Measurements from ENCODE around the gene DCTN4.
"Not testable (repeated sequence)": the region's sequence is repeated elsewhere in the genome, so short reads cannot be mapped to it uniquely, and the experiment has no call there.

DCTN4 gene

DNA sequence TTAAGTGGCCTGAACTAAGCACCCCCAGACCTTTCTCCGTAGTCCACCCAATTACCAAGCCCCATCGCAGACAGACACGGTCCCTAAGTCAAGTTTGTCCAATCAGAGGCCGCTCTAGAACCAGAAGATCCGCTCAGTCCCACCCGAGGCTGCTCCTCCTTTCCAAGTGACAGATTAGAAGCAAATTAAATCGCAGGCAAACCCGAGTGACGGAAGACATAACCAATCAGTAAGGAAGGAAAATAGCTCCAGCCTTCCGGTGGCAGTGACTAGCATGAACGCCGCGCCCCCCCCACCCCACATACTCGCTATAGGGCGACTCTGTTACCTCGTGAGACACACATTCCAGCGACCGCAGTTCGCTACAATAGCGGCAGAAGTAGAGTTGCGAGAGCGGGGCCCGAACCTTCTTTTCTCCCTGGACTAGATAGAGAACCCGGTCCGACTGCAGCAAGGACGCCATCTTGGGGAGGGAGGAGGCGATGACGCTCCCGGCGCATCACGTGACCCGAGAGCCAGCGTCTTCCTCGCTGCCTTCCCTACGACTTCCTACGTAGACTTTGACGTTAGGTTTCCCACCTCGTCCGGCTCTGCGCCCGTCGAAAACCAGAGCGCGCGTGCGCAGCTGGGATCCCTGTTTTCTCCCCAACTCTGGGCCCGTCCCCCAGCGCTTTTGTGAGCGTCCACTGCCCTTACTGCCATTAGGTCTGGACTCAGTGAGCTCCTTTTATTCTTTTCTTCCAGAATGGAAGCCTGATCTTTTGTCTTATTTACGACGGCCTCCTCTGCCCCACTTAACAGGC lies at the start of gene DCTN4:
Gene DCTN4, minus strand, starts transcription at position 487 of the 803 bp plus-strand sequence. Its CDS starts 24 bp downstream, at position 463.
- peak; percentile 98 for DNase-seq

DNA sequence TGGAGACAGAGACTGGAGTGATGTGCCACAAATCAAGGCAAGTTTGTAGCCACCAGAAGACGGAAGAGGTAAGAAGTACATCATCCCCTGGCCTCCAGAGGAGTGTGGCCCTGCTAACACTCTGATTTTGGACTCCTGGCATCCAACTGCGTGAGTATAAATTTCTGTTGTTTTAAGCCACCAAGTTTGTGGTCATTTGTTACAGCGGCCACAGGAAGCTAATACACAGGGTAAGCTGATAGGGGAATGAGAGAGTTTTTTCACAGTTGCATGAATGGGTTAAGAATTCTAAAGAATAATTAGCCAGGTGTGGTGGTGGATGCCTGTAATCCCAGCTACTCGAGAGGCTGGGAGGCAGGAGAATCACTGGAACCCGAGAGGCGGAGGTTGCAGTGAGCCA lies 45.6 kb upstream of the DCTN4 start:
- no peak for DNase-seq

DNA sequence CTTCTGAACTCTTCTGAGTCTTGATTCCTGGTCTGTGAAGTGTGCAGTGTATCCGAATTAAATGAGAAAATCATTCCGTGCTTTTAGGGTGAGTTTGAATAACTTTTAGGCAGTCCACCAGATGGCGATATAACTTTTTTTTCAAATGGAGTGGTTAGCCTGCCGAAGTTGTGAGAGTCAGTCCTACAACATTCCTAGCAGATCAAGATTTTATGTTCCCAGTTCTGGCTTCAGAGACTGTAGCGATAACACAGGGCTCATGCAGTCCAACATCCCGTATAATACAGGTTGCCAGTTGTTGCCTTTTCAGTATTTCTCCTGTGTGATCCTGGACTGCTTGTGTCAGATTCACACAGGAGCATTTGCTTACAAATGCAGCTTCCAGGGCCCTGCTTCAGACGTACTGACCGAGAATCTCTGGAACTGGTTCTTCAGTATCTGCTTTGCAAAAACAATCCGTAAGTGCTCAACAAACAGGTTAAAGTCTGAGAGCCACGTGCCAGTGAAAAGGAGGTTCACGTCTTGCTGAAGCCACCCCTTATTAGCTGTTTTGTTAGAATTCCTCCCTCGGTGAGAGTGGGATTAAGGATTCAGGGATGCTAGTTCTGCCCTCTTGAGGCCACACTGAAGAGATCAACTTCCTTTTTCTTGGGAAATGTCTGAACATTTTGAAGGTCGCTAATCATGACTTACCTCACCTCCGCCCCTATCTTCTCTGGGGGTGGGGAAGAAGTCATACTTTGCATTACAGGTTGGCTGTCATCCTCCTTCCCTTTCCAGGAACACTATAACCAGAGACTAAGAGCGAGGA lies 42.5 kb upstream of the DCTN4 start:
- peak; percentile 75 for DNase-seq

DNA sequence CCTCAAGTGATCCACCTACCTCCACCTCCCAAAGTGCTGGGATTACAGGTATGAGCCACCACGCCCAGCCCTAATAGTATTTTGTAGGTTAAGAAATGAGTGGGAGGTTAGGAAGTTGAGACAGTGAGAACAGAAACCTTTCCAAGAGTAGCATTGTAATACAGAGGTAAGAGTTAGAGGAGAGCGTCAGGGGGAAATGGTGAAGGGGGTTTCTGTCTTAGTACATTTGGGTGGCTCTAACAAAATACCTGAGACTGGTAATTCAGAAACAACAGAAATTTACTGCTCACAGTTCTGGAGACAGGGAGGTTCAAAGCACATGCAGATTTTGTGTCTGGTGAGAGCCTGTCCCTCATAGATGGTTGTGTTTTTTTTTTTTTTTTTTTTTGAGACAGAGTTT lies 38.6 kb upstream of the DCTN4 start:
- DNase-seq, result no peak

DNA sequence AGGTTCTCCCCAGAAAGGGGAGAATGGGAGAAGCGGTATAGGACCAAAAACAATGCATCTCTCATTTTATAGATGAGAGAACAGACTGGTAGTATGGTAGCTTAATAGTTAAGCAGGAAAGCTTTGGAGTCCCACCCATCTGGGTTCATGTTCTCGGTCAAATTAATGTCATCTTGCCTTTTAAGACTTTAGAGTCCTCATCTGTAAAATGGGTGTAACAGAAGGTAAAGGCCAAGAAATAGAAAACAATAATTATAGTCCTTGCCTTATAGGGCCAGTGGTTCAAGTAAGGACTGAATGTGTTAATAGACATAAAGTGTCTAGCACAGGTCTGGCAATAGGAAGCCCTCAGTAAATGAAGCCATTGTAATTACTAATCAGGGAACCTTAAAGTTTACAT lies 36.1 kb upstream of the DCTN4 start:
- DNase-seq, result no peak

DNA sequence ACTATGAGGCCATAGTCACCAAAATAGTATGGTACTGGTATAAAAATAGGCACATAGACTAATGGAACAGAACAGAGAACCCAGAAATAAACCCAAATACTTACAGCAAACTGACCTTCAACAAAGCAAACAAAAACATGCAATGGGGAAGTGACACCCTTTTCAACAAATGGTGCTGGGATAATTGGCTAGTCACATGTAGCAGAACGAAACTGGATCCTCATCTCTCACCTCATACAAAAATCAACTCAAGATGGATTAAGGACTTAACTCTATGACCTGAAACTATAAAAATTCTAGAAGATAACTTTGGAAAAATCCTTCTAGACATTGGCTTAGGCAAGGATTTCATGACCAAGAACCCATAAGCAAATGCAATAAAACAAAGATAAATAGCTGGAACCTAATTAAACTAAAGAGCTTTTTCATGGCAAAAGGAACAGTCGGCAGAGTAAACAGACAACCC lies 34.6 kb upstream of the DCTN4 start:
- DNase-seq, result not testable (repeated sequence)

DNA sequence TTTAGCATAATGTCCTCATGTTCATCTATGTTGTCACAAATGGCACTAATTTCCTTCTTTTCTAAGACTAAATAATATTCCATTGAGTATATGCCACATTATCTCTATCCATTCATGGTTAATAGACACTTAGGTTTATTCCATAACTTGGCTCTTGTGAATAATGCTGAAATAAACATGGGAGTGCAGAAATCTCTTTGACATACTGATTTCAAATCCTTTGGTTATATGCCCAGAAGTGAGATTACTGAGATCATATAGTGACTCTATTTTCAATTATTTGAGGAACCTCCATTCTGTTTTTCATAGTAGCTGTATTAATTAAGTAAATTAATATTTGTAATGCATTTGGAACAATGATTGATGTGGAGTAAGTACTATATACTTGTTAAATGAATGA lies 32.7 kb upstream of the DCTN4 start:
- DNase-seq, result no peak

DNA sequence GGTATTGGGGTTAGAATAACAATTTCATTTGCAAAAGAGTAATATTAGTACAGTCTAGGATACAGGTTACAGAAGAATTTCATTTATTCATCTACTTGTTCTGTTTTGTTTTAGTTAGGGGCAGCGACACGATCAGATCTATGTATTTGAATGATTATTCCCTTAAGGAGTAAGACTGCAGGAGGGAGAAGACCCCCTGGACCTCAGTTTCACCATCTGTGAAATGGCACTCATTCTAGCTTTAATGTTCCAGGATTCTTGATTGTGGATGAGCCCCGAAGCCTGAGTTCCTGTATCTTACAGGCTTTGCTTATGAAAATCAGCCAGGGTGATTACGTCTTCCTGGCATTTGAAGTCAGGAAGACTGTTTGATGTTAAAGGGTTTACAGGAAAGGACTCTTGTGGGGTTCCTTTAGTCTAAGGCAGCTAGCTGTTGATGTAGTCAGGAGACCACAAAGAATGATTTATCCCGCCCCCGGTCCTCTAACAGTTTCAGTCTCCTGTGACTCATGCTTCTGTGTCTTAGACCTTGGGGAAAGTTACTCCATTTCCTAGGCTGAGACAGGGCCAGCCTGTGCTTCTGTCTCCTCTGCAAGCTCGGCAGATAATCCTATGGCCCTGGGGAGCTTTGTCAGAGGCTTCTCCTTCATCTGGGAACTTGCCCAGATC lies 31.3 kb upstream of the DCTN4 start:
- peak; percentile 64 for DNase-seq

DNA sequence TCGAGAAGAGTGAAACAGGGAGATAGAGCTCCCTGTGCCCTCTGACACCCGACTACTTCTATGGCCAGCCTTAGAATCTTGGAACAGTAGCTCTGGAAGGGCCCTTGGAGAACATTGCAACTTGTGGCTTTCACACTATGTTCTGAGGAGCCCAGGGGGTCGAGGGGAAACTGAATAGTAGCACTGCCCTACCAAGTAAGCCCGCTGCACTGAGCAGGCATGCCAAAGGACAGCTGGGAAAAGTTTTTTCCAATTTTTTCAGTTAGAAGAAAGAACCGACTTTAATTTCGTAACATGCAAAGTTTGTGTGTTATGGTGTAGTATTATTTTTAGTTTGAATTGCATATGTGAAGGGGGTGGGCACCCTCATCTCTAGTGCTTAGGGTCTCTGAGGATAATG lies 30.6 kb upstream of the DCTN4 start:
- DNase-seq, result no peak

DNA sequence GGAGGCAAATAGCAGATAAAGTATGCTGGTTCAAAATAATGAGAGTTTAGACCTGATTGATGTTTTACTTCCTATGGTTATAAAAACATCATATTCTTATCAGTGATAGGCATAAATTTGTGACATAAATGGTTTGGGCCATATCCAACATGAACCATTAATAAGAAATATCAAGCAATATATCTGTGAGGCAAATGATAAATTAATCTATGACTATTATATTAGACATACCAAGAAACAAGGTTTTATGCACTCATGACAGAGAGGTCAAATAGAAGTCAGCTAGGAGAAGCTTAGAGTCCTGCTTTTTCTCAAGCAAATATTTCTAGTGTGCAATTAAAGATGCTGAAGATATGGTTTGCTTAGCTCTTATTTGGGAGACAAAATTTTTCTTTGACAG lies 30.2 kb upstream of the DCTN4 start:
- DNase-seq, result no peak

DNA sequence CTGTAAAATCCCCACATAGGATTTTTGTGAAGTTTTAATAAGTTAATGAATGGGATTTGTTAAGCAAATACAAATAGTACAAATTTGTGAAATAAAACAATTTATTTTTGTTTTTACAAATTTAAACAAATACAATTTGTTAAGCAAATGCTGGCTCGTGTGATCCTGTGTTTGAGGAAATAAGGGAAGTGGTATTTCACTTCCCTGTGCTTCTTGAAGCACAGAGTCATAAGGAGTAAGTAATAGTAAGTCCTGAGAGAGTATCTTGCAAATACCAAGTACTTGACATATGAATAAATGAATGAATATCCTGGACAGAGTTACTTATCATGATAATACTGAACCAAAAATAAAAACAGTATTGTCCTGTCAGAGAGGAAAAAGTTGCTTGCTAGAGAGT lies 28.8 kb upstream of the DCTN4 start:
- DNase-seq, result no peak

DNA sequence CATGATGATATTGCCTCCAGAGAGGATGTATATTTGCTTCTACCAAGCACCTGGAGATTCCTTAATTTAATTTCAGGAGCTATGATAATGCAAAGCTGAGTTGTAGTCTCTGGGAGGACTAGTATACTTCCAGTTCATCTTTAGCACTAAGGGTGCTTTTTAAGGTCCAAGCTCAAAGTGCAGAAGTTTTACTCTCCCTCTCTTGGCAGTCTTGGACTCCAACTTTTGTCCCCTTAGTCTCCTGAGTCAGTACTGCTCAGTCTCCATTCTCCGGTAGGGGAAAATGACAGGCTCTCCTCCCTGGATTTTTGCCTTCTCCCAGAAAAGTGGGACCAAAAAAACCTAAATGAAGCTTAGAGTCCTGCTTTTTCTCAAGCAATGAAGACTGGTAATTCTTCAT lies 28.1 kb upstream of the DCTN4 start:
- DNase-seq, result no peak

DNA sequence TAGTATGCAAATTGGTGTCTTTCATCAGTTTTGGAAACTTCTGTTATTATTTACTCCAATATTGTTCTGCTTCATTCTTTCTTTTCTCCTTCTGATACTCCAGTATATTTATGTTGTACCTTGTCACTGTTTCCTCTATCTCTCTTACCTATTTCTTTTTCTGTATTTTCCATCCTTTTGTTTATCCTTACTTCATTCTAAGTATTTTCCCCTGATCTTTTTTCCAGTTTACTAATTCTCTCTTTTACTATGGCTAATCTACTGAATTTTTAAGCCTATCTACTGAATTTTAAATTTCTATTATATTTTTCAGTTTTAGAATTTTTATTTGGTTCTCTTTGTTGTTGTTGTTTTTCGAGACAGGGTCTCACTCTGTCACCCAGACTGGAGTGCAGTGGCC lies 27.1 kb upstream of the DCTN4 start:
- no peak for DNase-seq

DNA sequence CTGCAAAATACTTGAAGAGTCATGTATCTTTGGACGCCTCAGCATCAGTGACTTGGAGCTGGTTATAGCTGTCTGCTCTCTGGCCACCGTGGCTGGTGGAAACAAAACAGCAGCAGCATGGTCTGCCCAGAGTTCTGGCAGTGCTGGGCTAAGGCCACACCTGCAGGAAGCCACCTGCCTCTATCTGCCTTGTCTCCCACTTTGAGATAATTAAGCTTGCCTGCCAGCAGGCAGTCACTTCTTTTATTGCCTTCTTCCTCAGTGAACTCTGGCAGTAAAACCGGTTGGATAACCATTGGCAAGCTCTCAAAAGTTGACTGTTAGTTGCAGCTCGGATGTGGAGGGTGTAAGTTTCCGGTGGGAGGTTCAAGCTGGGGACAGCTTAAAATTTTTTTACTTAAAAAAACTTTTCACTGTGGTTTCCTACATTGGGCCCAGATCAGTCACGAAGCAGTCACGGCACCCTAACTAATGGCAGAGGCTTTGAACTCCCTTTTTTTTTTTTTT lies 24.7 kb upstream of the DCTN4 start:
- DNase-seq, result no peak

DNA sequence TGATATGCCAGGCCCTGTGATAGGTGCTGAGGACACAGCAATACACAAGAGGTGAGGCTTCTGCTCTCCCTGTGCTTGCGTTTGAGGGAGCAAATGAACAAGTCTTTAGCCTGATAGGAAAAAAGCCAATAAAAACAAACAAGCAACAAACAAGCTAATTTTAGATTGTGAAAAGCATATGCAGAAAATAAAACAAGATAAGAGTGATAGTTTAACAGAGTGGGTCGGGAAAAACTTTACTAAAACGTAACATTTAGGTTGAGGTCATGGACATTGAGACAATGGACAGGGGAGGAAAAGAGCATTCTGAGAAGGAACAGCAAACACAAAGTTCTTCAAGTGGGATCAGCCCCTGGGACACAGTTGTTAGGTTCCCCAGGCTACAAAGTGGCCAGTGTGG lies 24.0 kb upstream of the DCTN4 start:
- no peak for DNase-seq

DNA sequence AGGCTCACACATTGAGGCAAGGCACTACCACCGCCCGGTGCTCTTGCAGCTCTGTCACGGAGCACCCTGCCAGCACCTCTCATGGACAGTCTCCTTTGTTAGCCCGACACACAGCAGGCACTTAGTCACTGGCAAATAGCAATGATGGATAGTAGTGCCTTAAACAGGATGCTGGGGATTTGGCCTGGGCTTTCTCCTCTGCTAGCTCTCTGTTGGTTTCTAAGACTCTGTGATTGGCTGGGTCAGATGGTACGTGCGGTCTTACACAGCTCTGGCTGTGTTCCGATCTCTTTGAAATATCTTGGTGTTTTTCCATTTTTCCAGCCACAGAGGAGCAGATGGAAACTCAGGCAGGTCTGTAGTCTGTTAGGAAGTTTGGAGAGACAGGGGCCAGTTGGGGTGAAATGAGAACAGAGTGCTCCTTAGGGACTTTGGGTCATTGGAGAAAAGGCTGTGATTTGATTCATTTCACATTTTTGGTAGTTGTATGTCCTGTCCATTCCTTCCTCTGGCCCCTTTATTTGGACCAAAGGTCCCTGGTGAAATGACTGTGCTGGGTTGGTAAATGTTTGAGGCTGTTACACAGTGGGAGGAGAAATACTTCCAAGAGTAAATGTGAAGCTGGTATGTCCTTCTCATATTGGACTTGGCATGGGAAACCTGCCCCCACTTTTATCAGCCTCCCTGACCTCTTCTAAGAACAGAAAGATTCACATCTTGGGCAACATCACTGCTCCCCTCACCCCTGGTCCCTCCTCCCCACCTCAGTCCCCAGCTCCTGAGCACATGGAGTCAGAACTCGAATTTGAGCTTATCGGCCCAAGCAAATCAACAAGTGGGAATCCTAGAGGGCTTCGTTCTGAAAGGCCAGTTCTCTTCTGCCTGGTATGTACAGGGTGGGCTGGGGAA lies 23.1 kb upstream of the DCTN4 start:
- DNase-seq, result no peak

DNA sequence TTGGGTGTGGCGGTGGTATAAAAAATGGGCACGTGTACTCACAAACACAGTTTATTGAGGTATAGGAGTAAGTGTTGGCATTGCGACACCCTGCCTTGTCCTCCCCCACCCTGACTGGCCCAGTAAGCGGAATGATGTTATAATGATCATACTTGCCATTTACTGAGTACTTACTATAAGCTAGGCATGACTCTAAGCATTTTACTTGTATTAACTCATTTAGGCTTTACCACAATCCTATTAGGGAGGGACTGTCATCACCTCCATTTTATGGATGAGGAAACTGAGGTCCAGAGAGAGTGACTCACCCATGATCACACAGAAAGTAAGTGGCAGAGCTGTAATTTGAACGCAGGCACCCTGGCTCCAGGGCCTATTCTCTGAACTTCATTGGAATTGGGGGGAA lies 22.0 kb upstream of the DCTN4 start:
- no peak for DNase-seq

DNA sequence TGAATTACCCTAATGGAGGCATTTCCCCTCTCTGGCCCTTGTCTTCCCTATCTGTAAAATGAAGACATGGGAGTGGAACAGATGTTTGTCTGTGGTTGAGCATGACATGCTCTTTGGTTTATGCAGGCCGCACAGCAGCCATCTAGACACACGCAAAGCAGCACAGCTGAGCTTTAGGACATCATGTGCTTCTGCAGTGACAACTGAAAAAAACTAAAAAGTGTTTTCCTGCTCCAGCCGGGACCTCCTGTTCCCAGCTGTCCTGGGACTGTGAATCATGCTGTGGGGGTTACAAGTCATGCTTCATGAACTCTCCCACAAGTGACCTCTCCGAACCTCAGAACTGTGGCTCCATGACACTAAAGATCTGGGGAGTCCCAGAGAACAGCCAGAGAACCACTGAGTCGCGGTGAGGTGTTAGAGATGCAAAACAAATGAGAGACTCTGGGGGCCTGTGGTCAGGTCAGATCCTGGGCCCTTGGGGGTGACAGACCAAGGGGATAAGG lies 21.4 kb upstream of the DCTN4 start:
- DNase-seq, result no peak

DNA sequence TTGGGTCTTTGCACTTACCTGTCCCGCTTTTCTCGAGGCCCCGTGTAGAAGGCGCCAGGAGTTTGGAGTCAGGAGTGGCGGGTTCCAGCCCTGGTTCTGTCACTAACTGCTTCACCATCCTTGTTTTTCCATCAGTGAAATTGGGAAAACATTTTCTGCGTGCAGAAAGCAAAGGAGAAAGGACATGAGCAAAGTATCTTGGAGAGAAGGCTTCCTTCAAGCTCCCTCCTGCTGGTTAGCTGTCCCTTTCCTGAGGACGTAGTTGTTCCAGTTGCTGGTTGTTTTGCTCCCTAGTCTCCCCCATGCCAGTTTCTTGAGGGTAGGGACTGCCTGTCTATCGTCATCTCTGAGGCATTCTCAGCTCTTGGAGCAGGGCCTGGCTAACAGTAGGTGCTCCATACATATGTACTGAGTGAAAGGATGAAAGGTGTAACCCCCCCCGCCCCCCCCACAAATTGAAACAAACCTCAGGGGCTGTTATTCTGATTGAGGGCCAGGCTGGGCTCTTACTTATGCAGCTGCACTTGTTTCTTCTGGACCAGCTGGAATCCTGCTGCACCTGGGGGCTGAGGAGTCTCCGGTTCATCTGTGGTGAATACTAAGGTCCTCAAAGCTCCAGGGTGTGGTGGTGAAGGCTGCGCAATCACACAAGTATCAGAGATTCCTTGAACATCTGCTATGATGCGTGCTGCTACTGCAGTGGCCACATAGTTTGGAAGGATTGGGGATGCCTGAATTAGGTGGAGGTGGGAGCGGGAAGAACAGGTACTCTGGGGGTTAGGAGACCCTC lies 20.8 kb upstream of the DCTN4 start:
- DNase-seq, result no peak

DNA sequence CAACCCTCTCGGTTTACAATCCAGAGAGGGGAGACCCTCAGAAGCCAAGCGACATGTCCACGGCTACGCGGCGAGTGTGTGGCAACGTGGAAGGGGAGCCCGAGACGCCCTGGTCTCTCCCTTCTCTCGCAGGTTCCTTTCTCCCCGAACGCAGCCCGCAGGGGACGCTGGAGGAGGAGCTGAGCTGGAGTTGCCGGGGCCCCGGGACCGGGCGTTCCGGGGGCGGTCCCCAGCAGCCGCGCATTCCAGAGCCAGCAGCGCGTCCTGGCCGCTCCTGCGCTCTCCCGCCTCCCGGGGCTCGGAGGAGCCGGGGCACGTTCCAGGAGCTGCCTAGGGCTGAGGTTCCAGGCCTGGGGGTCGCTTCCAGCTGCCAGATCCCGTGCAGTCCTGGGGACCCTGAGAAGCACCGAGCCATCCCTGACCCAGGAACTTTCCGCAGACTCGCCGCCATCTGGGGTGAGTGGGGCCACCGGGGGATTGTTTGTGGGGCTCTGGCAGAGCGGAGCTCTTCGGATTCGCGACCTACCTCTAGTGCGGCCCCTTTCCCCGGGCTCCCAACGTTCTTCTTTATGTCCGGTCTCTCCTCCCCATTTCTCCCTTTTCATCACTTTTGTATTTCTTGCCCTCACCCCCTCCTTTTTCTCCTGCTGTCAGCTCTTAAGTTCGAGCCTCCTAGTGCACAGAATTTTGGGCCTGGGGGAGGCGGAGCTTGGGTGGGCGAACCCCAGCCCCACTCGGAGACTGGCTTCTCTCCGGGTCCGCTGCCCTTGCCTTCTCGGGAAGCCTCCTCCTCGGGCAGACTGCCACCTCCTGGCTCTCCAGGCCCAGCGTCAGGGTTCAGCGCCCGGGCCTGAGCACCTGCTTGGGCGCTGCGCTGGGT lies 19.9 kb upstream of the DCTN4 start, which contains the start of gene SMIM3:
Gene SMIM3, plus strand, starts transcription at position 241 of the 880 bp plus-strand sequence. CDS start 16,684 bp downstream, outside the sequence.
- DNase-seq, result peak; percentile 41
